Activated T-cell treated with anti-CD3 and anti-CD28 coated beads, Interleukin-2, amount 50 U/mL, for 48 hours (primary cell): ENCODE results near the gene NOL4L.

Experiments
- DNase-seq, 2 experiments: peaks; one replicate each; pipeline ENCODE4 v3.0.0-alpha.2; 2020

Gene NOL4L

GRCh38 chr20:32406701-32407100 lies 178.4 kb downstream of the NOL4L start:
- no peak for DNase-seq

DNA sequence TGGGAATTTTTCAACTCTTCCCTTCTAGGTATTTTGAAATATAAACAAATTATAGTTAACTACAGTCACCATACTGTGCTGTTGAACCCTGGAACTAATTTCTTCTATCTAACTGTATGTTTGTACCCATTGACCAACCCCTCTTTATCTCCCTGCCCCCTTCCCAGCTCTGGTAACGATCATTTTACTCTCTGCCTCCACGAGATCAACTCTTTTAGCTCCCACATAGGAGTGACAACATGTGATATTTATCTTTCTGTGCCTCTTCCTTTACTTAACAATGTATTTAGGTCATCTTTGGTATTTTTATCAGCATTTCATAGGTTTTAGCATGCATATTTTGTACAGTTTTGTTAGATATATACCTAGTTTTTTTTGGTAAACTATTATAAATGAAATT lies 181.1 kb downstream of the NOL4L start:
- DNase-seq, result no peak

- no peak for DNase-seq
Measured at GRCh38 chr20:32400476-32400875, 184.7 kb downstream of the NOL4L start.

GRCh38 chr20:32397567-32398084 lies 187.5 kb downstream of the NOL4L start:
- no peak for DNase-seq

DNA sequence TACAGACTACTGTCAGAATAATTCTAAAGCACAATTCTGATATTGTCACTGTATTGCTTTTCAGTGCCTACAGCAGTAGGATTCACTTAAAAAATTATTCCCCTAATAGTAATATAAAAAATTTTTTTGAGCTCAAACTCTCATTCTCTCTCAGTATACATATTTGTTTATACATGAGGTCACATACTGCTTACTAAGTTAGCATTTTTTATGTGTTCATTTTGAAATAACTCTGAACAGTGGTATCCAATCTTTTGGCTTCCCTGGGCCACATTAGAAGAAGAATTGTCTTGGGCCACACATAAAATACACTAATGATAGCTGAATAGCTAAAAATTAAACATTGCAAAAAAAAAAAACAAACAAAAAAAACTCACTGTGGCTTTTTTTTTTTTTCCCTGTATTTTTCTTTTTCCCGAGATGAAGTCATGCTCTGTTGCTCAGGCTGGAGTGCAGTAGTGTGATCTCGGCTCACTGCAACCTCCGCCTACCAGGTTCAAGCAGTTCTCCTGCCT lies 188.4 kb downstream of the NOL4L start:
- no peak for DNase-seq

GRCh38 chr20:32395066-32395465 lies 190.1 kb downstream of the NOL4L start:
- no peak for DNase-seq
